Neural progenitor cell (in vitro differentiated cells): ENCODE data around the gene FBXO7. TPM values are rescaled to one million over a fixed set of nuclear protein-coding genes. Genes with fewer than 3 reads are reported as not detected.

ENCODE experiments used
- DNase-seq: peaks from one replicate; pipeline ENCODE4 v3.0.0-alpha.2; 2016; ENCODE audit warnings: low spot score
- H2AFZ ChIP-seq: fragments of 200-600 bp; sonication (generic); replicated peaks from 2 replicates; pipeline ENCODE4 v1.6.1; 2016; ENCODE audit warnings: antibody characterized with exemption
- H3F3A ChIP-seq: fragments of 200-600 bp; sonication (generic); 2 replicates; pipeline ENCODE4 v1.6.1; 2016; ENCODE audit warnings: antibody characterized with exemption, low read depth
- H3K27ac ChIP-seq: fragments of 200-600 bp; sonication (generic); 2 replicates; pipeline ENCODE4 v1.5.1; 2016; ENCODE audit warnings: mild to moderate bottlenecking
- H3K27me3 ChIP-seq: fragments of 200-600 bp; sonication (generic); 2 replicates; pipeline ENCODE4 v1.6.1; 2016; ENCODE audit warnings: mild to moderate bottlenecking, moderate library complexity
- H3K36me3 ChIP-seq: fragments of 200-600 bp; sonication (generic); 2 replicates; pipeline ENCODE4 v1.5.1; 2016
- H3K4me1 ChIP-seq: fragments of 200-600 bp; sonication (generic); 2 replicates; pipeline ENCODE4 v1.6.1; 2016; ENCODE audit warnings: mixed run types
- H3K4me2 ChIP-seq: fragments of 200-600 bp; sonication (generic); 2 replicates; pipeline ENCODE4 v1.6.1; 2016
- H3K4me3 ChIP-seq: fragments of 200-600 bp; sonication (generic); 2 replicates; pipeline ENCODE4 v1.5.1; 2016
- H3K79me2 ChIP-seq: fragments of 200-600 bp; sonication (generic); 2 replicates; pipeline ENCODE4 v1.6.1; 2016; ENCODE audit warnings: low read depth
- H3K9ac ChIP-seq: fragments of 200-600 bp; sonication (generic); 2 replicates; pipeline ENCODE4 v1.6.1; 2016
- H3K9me3 ChIP-seq: fragments of 200-600 bp; sonication (generic); 2 replicates; pipeline ENCODE4 v1.5.1; 2016; ENCODE audit warnings: low read depth
- H4K20me1 ChIP-seq: fragments of 200-600 bp; sonication (generic); 2 replicates; pipeline ENCODE4 v1.6.1; 2016; ENCODE audit warnings: low read depth
- H3K27ac Mint-ChIP-seq: 3 replicates; pipeline ENCODE4 v1.8.0; 2021; ENCODE audit warnings: mixed read lengths
- H3K27me3 Mint-ChIP-seq: 2 replicates; pipeline ENCODE4 v1.8.0; 2022; ENCODE audit warnings: low read depth, mild to moderate bottlenecking, inconsistent platforms, moderate library complexity, mixed read lengths; ENCODE audit not compliant: insufficient read depth
- H3K36me3 Mint-ChIP-seq: 3 replicates; pipeline ENCODE4 v1.8.0; 2021; ENCODE audit warnings: mixed read lengths
- H3K4me1 Mint-ChIP-seq: 3 replicates; pipeline ENCODE4 v1.8.0; 2021; ENCODE audit warnings: mixed read lengths
- H3K4me3 Mint-ChIP-seq: 3 replicates; pipeline ENCODE4 v1.8.0; 2021; ENCODE audit warnings: mild to moderate bottlenecking, moderate library complexity, mixed read lengths
- H3K9me3 Mint-ChIP-seq: 3 replicates; pipeline ENCODE4 v1.8.0; 2020; ENCODE audit warnings: mixed read lengths
- EZH2 ChIP-seq: fragments of 200-600 bp; sonication (generic); IDR thresholded peaks from 2 replicates; pipeline ENCODE4 v1.6.1; 2017; ENCODE audit warnings: antibody characterized with exemption, mild to moderate bottlenecking, moderate library complexity
- EZH2phosphoT487 ChIP-seq: fragments of 200-600 bp; sonication (generic); IDR thresholded peaks from 2 replicates; pipeline ENCODE4 v1.6.1; 2017; ENCODE audit warnings: antibody characterized with exemption
- total RNA-seq: library from RNA; depleted of rRNA; stranded (reverse); fragments of >200 nt; gene quantifications from 2 replicates; pipeline ENCODE4 v1.2.3, GENCODE V29; 2015; ENCODE audit warnings: low replicate concordance
- TF ChIP-seq, protein P1 (sequence below): fragments of 200-600 bp; sonication (generic); IDR thresholded peaks from 2 replicates; pipeline ENCODE4 v1.5.1; 2017; ENCODE audit warnings: antibody characterized with exemption, mild to moderate bottlenecking

The FBXO7 gene
- total RNA-seq, 1 donor from 2014 or later = 65.2 TPM

GRCh38 chr22:32531931-32532819, 57.6 kb downstream of the FBXO7 start:
- H2AFZ ChIP-seq = no peak overlapping the region
- no peak overlapping the region for H3K9ac ChIP-seq
- peak; percentile 63 for DNase-seq
- H3K4me3 ChIP-seq = peak overlapping the region; percentile 8
- H3K4me1 ChIP-seq = peaks cover 6% of the 10 kb centered on the region
- H3K36me3 ChIP-seq = no peaks in the 10 kb centered on the region
- no peaks in the 10 kb centered on the region for H3K79me2 ChIP-seq
- no peaks in the 10 kb centered on the region for H3K9me3 Mint-ChIP-seq
- H3K4me1 Mint-ChIP-seq = peaks cover 33% of the 10 kb centered on the region
- no peak for TF ChIP-seq EZH2
- TF ChIP-seq EZH2phosphoT487 = no peak
- TF ChIP-seq, protein P1, sequence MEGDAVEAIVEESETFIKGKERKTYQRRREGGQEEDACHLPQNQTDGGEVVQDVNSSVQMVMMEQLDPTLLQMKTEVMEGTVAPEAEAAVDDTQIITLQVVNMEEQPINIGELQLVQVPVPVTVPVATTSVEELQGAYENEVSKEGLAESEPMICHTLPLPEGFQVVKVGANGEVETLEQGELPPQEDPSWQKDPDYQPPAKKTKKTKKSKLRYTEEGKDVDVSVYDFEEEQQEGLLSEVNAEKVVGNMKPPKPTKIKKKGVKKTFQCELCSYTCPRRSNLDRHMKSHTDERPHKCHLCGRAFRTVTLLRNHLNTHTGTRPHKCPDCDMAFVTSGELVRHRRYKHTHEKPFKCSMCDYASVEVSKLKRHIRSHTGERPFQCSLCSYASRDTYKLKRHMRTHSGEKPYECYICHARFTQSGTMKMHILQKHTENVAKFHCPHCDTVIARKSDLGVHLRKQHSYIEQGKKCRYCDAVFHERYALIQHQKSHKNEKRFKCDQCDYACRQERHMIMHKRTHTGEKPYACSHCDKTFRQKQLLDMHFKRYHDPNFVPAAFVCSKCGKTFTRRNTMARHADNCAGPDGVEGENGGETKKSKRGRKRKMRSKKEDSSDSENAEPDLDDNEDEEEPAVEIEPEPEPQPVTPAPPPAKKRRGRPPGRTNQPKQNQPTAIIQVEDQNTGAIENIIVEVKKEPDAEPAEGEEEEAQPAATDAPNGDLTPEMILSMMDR = peak; percentile 13
- no peaks in the 10 kb centered on the region for H4K20me1 ChIP-seq
- H3K4me3 Mint-ChIP-seq = no peak overlapping the region
- no peaks in the 10 kb centered on the region for H3K27me3 ChIP-seq
- peak overlapping the region; percentile 90 for H3K27ac Mint-ChIP-seq
- peaks cover 11% of the 10 kb centered on the region for H3K27me3 Mint-ChIP-seq
- peak overlapping the region; percentile 58 for H3K4me2 ChIP-seq
- H3K36me3 Mint-ChIP-seq = no peaks in the 10 kb centered on the region
- H3K27ac ChIP-seq = no peak overlapping the region
- H3F3A ChIP-seq = no peaks in the 10 kb centered on the region
- H3K9me3 ChIP-seq = no peaks in the 10 kb centered on the region

GRCh38 chr22:32532820-32533128, 58.2 kb downstream of the FBXO7 start:
- H3K4me3 ChIP-seq = no peak overlapping the region
- H3F3A ChIP-seq = no peaks in the 10 kb centered on the region
- no peak overlapping the region for H3K27ac ChIP-seq
- no peaks in the 10 kb centered on the region for H3K27me3 ChIP-seq
- no peak for DNase-seq
- H3K27ac Mint-ChIP-seq = no peak overlapping the region
- no peak overlapping the region for H2AFZ ChIP-seq
- TF ChIP-seq, protein P1 = no peak
- TF ChIP-seq EZH2phosphoT487 = no peak
- TF ChIP-seq EZH2 = no peak
- no peak overlapping the region for H3K4me2 ChIP-seq
- H3K36me3 Mint-ChIP-seq = no peaks in the 10 kb centered on the region
- H3K9me3 Mint-ChIP-seq = no peaks in the 10 kb centered on the region
- peaks cover 6% of the 10 kb centered on the region for H3K4me1 ChIP-seq
- peaks cover 31% of the 10 kb centered on the region for H3K4me1 Mint-ChIP-seq
- H3K36me3 ChIP-seq = no peaks in the 10 kb centered on the region
- H3K9me3 ChIP-seq = no peaks in the 10 kb centered on the region
- H3K4me3 Mint-ChIP-seq = no peak overlapping the region
- no peaks in the 10 kb centered on the region for H4K20me1 ChIP-seq
- H3K9ac ChIP-seq = no peak overlapping the region
- no peaks in the 10 kb centered on the region for H3K79me2 ChIP-seq
- peaks cover 11% of the 10 kb centered on the region for H3K27me3 Mint-ChIP-seq

DNA sequence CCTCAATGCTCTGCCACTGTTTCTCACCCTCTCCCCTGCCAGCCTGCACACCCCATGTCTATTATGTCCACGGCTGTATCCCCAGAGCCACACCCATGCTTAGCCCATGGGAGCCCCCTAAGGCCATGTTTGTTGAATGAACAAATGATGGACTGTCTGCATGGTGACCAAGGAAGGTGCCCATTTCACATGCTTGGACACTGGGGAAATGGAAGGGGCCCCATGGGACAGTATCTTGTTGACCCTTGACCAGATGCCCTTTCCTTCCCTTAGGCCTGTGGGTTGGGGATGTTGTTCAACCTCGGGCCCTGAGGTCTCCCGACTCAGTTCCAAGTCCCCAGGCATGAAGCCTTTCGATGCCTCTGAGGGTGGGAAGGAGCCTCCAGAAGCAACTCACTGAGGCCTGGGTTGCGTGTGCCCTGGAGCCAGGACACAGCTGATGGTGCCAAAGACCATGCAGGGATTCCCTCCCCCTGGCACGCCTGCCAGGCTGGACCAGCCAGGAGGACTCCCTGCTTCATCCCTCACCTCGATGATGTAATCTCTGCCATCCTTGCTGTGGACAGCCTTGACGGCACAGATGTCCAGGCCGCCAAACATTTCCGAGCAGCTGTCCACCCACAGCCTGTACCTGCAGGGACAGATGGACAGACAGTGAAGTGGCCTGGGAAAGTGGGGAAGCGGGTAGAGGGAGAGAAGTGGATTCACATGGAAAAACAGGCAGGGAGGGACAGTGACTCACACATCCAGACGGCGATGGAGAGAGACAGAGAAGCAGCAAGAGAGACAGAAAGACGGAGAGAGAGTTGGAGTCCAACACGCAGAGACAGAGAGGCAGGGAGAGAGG, 58.9 kb downstream of the FBXO7 start:
- H3K27me3 ChIP-seq = no peaks in the 10 kb centered on the region
- no peak overlapping the region for H3K27ac ChIP-seq
- H3K36me3 Mint-ChIP-seq = no peaks in the 10 kb centered on the region
- TF ChIP-seq EZH2 = no peak
- no peak for TF ChIP-seq EZH2phosphoT487
- TF ChIP-seq, protein P1 = no peak
- no peak overlapping the region for H2AFZ ChIP-seq
- H3F3A ChIP-seq = no peaks in the 10 kb centered on the region
- H3K9me3 ChIP-seq = no peaks in the 10 kb centered on the region
- H3K4me2 ChIP-seq = no peak overlapping the region
- H3K4me1 ChIP-seq = peaks cover 6% of the 10 kb centered on the region
- DNase-seq = no peak
- peaks cover 26% of the 10 kb centered on the region for H3K4me1 Mint-ChIP-seq
- peaks cover 11% of the 10 kb centered on the region for H3K27me3 Mint-ChIP-seq
- H3K9me3 Mint-ChIP-seq = no peaks in the 10 kb centered on the region
- no peaks in the 10 kb centered on the region for H3K36me3 ChIP-seq
- no peak overlapping the region for H3K4me3 Mint-ChIP-seq
- peak overlapping the region; percentile 17 for H3K27ac Mint-ChIP-seq
- H3K9ac ChIP-seq = no peak overlapping the region
- no peaks in the 10 kb centered on the region for H3K79me2 ChIP-seq
- H3K4me3 ChIP-seq = no peak overlapping the region
- no peaks in the 10 kb centered on the region for H4K20me1 ChIP-seq
